GM21723 (cell line): ENCODE data around the gene RNF223.

Experiments
- ATAC-seq: cut with Tn5 transposase; IDR thresholded peaks from one replicate; pipeline ENCODE4 v1.9.1; 2021; ENCODE audit warnings: mild to moderate bottlenecking, moderate library complexity; ENCODE audit not compliant: unreplicated experiment

RNF223 gene

GRCh38 chr1:1047407-1047806 lies 26.7 kb downstream of the RNF223 start:
- ATAC-seq = no peak

GRCh38 chr1:1046767-1047166 lies 27.3 kb downstream of the RNF223 start:
- no peak for ATAC-seq

GRCh38 chr1:1046243-1046642 lies 27.9 kb downstream of the RNF223 start:
- no peak for ATAC-seq

GRCh38 chr1:1045129-1045528 lies 29.0 kb downstream of the RNF223 start:
- ATAC-seq = no peak

- ATAC-seq = no peak
These were observed 29.5 kb downstream of the RNF223 start for GRCh38 chr1:1044455-1045078.

GRCh38 chr1:1043921-1044320 lies 30.2 kb downstream of the RNF223 start:
- ATAC-seq = no peak

GRCh38 chr1:1043411-1043810 lies 30.7 kb downstream of the RNF223 start:
- no peak for ATAC-seq

GRCh38 chr1:1042835-1043234 lies 31.3 kb downstream of the RNF223 start:
- ATAC-seq = no peak

- ATAC-seq = no peak
These were observed 32.2 kb downstream of the RNF223 start for GRCh38 chr1:1041873-1042272.

- no peak for ATAC-seq
These were observed 33.0 kb downstream of the RNF223 start for GRCh38 chr1:1041092-1041523.

GRCh38 chr1:1040004-1040991 lies 33.8 kb downstream of the RNF223 start:
- ATAC-seq = peak; percentile 38

GRCh38 chr1:1039145-1039910 lies 34.8 kb downstream of the RNF223 start:
- no peak for ATAC-seq

GRCh38 chr1:1038694-1039093 lies 35.4 kb downstream of the RNF223 start:
- ATAC-seq = peak; percentile 37

GRCh38 chr1:1037366-1038327 lies 36.5 kb downstream of the RNF223 start:
- ATAC-seq = no peak

- no peak for ATAC-seq
These were observed 38.7 kb downstream of the RNF223 start for GRCh38 chr1:1035291-1035943.

GRCh38 chr1:1034439-1034781 lies 39.7 kb downstream of the RNF223 start:
- no peak for ATAC-seq

GRCh38 chr1:1033731-1034438 lies 40.2 kb downstream of the RNF223 start:
- ATAC-seq = no peak

GRCh38 chr1:1033009-1033587 lies 41.0 kb downstream of the RNF223 start:
- peak; percentile 78 for ATAC-seq

- no peak for ATAC-seq
These were observed 41.7 kb downstream of the RNF223 start for GRCh38 chr1:1032424-1032823.
